Muscle layer of duodenum (tissue), 2 donors: ENCODE results near the gene HNRNPL.
A peak's percentile ranks its signal among the peaks of the same experiment; 100 is the strongest.
"Not testable (repeated sequence)": the region's sequence is repeated elsewhere in the genome, so short reads cannot be mapped to it uniquely, and the experiment has no call there.

Experiments
- H3K27ac ChIP-seq: one replicate; pipeline ENCODE4 v1.7.0; 2013; ENCODE audit warnings: mild to moderate bottlenecking, low read length
- H3K27me3 ChIP-seq: one replicate; pipeline ENCODE4 v1.7.0; 2013; ENCODE audit warnings: low read depth, mild to moderate bottlenecking, control low read depth, low read length
- H3K36me3 ChIP-seq, 2 donors: one replicate each; pipeline ENCODE4 v1.7.0; 2013; ENCODE audit warnings: low read length in 2 of 2, control low read depth in 1 of 2, mild to moderate bottlenecking in 1 of 2; ENCODE audit not compliant: insufficient read depth in 2 of 2, control insufficient read depth in 1 of 2
- H3K4me1 ChIP-seq, 2 donors: one replicate each; pipeline ENCODE4 v1.7.0; 2013; ENCODE audit warnings: low read length in 2 of 2, mild to moderate bottlenecking in 2 of 2, control low read depth in 1 of 2, moderate library complexity in 1 of 2; ENCODE audit not compliant: insufficient read depth in 2 of 2, control insufficient read depth in 1 of 2
- H3K4me3 ChIP-seq, 2 donors: one replicate each; pipeline ENCODE4 v1.7.0; 2013; ENCODE audit warnings: low read length in 2 of 2, low read depth in 1 of 2, mild to moderate bottlenecking in 1 of 2
- H3K9me3 ChIP-seq, 2 donors: one replicate each; pipeline ENCODE4 v1.7.0; 2013; ENCODE audit warnings: low read length in 2 of 2, control low read depth in 1 of 2, mild to moderate bottlenecking in 1 of 2; ENCODE audit not compliant: control insufficient read depth in 1 of 2
- donor health status: healthy.

The HNRNPL gene

GRCh38 chr19:38869160-38869835 lies 19.5 kb upstream of the HNRNPL start:
- Histone ChIP-seq H3K36me3 (no peaks in the 10 kb centered on the region), H3K4me1 (peaks cover 0 to 15% of the 10 kb centered on the region in 2 donors), H3K27me3 (no peaks in the 10 kb centered on the region), H3K9me3 (no peaks in the 10 kb centered on the region), H3K27ac (no peak overlapping the region), H3K4me3 (peak overlapping the region; percentile 60 to 71)

GRCh38 chr19:38868551-38868950 lies 18.8 kb upstream of the HNRNPL start:
- H3K4me1 ChIP-seq = peaks cover 0 to 15% of the 10 kb centered on the region in 2 donors
- H3K36me3 ChIP-seq = no peaks in the 10 kb centered on the region
- no peak overlapping the region for H3K27ac ChIP-seq
- H3K27me3 ChIP-seq = no peaks in the 10 kb centered on the region
- H3K9me3 ChIP-seq = no peaks in the 10 kb centered on the region
- H3K4me3 ChIP-seq = no peak overlapping the region

GRCh38 chr19:38867171-38867780 lies 17.5 kb upstream of the HNRNPL start:
- Histone ChIP-seq H3K36me3 (no peaks in the 10 kb centered on the region), H3K27me3 (no peaks in the 10 kb centered on the region), H3K9me3 (no peaks in the 10 kb centered on the region), H3K4me3 (no peak overlapping the region), H3K4me1 (peaks cover 0 to 19% of the 10 kb centered on the region in 2 donors), H3K27ac (no peak overlapping the region)

GRCh38 chr19:38862321-38863059 lies 12.7 kb upstream of the HNRNPL start:
- H3K27ac ChIP-seq = no peak overlapping the region
- H3K27me3 ChIP-seq = no peaks in the 10 kb centered on the region
- peaks cover 0 to 4% of the 10 kb centered on the region in 2 donors for H3K4me1 ChIP-seq
- H3K9me3 ChIP-seq = no peaks in the 10 kb centered on the region
- H3K36me3 ChIP-seq = no peaks in the 10 kb centered on the region
- H3K4me3 ChIP-seq = no peak overlapping the region

GRCh38 chr19:38861368-38861767 lies 11.6 kb upstream of the HNRNPL start:
- Histone ChIP-seq H3K4me1 (peaks cover 0 to 4% of the 10 kb centered on the region in 2 donors), H3K27ac (no peak overlapping the region), H3K36me3 (no peaks in the 10 kb centered on the region), H3K9me3 (no peaks in the 10 kb centered on the region), H3K27me3 (no peaks in the 10 kb centered on the region), H3K4me3 (no peak overlapping the region)

- H3K27ac ChIP-seq, H3K36me3 ChIP-seq, H3K9me3 ChIP-seq: not testable (repeated sequence)
These were observed 9.9 kb upstream of the HNRNPL start for GRCh38 chr19:38859631-38860204.

GRCh38 chr19:38856813-38857212 lies 7.0 kb upstream of the HNRNPL start:
- Histone ChIP-seq H3K36me3 (no peaks in the 10 kb centered on the region), H3K9me3 (no peaks in the 10 kb centered on the region), H3K27me3 (no peaks in the 10 kb centered on the region), H3K27ac (no peak overlapping the region), H3K4me3 (no peak overlapping the region), H3K4me1 (peaks cover 3 to 7% of the 10 kb centered on the region in 2 donors)

More at GRCh38 chr19:38859631-38860204, 9.9 kb upstream of the HNRNPL start:
- not testable (repeated sequence) for H3K27me3 ChIP-seq, H3K4me3 ChIP-seq, H3K4me1 ChIP-seq

- not testable (repeated sequence) for H3K36me3 ChIP-seq, H3K27me3 ChIP-seq, H3K27ac ChIP-seq, H3K9me3 ChIP-seq, H3K4me3 ChIP-seq
- H3K4me1 ChIP-seq = peaks cover 3 to 12% of the 10 kb centered on the region in 2 donors
These were observed 6.0 kb upstream of the HNRNPL start for GRCh38 chr19:38855751-38856150.

- peaks cover 3 to 12% of the 10 kb centered on the region in 2 donors for H3K4me1 ChIP-seq
- not testable (repeated sequence) for H3K9me3 ChIP-seq, H3K36me3 ChIP-seq, H3K27me3 ChIP-seq, H3K4me3 ChIP-seq, H3K27ac ChIP-seq
These were observed 5.2 kb upstream of the HNRNPL start for GRCh38 chr19:38854961-38855360.

GRCh38 chr19:38853214-38853613 lies 3.4 kb upstream of the HNRNPL start:
- Histone ChIP-seq H3K36me3 (peaks cover 0 to 9% of the 10 kb centered on the region in 2 donors), H3K27me3 (no peaks in the 10 kb centered on the region), H3K27ac (peak overlapping the region; percentile 92), H3K9me3 (no peaks in the 10 kb centered on the region), H3K4me1 (peaks cover 10 to 21% of the 10 kb centered on the region in 2 donors), H3K4me3 (peak overlapping the region in 1 of 2 donors; percentile 86)
